GM18907 (cell line): Measurements from ENCODE around the gene SLC12A6.
"Not testable (repeated sequence)": the region's sequence is repeated elsewhere in the genome, so short reads cannot be mapped to it uniquely, and the experiment has no call there.

Experiments used
- ATAC-seq: cut with Tn5 transposase; IDR thresholded peaks from one replicate; pipeline ENCODE4 v1.9.1; 2021; ENCODE audit warnings: mild to moderate bottlenecking, moderate library complexity; ENCODE audit not compliant: unreplicated experiment

Gene SLC12A6

DNA sequence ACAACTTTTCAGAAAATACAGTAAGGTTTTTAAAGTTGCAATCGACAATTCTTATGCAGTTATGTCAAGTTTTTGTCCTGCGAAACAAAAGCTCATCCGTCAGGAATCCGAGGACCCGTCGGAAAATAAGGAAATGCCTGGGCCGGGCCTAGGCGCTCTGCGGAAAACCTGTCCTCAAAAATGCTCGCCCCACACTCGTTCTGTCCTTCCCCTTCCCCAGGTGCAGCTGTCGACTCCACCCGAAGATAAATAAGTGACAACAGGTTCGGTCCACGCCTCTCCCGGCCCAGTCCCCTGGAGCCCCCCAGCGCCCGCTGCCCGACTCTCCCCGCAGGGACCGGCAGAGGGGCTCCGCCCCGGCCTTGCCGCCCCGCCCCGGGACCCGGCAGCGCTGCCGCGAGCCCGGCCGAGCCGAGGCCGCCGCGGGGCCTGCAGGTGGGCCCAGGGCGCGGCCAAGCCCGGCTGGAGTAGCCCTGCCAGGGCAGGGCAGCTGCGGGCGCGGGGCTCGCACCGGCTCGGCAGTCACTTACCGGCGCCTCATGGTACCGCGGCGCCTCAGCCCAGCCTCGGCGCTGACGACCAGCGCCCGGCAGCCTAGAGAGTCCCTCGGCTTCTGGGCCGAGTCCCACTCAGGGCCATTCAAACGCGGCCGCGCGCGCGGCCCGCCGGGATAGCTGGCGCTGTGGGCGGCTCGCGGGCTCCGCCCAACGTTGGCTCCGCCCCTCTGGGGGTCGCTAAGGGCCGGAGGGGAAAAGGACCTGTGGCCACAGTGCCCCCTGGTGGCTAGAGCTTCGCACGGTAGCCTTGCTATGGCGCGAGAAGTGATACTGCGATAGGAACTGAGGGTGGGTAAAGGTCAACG lies 127.9 kb downstream of the SLC12A6 start, which contains the start of gene KATNBL1:
TSS of gene KATNBL1 (minus strand) at position 676 of the 862 bp plus-strand sequence. CDS start 46,420 bp downstream, outside the sequence.
- peak; percentile 97 for ATAC-seq

DNA sequence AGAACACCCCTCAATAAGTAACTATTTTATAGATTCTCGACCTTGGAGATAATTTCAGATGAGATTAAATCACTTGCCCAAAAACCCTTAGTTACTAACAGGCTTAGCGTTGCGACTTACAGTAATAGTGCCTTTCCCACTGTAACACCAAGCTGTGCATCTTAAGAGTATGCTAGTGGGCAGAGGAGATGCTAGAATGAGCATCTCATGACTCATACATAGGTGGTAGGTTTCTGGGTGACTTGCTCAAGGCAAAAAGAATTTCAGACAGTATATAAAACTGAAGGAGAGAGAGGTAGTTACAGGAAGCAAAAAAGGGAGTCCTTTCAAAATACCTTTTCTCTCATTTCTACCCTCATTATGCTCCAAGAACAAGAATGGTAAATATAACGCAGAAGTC lies 131.6 kb downstream of the SLC12A6 start:
- ATAC-seq: no peak

DNA sequence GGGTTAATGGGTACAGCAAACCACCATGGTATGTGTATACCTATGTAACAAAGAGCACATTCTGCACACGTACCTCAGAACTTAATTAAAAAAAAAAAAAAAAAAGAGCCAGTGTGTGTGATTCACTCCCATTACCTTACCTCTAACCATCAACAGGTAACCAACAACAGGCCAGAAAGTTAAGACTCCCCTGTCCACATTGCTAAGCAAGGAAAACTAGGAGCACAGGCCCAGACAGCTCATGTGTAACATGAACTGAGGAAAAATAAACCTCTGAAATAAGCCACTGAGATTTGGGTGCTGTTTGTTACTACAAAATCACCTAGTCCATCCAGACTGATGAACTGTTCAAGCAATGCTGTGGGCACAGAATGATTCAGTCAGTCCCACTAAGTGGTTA lies 133.6 kb downstream of the SLC12A6 start:
- ATAC-seq: no peak

DNA sequence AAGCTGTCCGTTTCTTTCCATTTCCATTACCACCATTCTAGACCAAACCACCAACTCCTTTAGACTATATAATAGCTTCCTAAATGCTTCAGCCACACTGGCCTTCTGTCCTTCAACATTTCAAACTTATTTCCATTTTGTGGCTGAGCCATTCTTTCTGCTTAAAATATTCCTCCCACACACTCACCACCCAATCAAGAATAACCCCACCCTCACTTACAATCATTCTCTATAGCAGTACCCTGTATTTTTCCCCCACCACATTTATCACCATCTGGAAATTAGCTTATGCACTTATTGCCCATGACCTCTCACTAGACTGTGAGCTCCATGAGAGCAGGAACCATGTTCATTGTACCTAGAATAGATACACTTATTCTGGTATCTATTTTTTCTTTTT lies 134.3 kb downstream of the SLC12A6 start:
- no peak for ATAC-seq

DNA sequence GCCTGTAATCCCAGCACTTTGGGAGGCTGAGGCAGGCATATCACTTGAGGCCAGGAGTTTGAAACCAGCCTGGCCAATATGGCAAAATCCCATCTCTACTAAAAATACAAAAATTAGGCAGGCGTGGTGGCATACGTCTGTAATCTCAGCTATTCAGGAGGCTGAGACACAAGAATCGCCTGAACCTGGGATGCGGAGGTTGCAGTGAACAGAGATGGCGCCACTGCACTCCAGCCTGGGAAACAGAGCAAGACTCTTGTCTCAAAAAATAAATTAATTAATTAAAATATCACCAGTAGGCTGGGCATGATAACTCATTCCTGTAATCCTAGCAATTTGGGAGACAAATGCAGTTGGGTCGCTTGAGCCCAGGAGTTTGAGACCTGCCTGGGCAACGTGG lies 144.3 kb downstream of the SLC12A6 start:
- ATAC-seq: not testable (repeated sequence)

DNA sequence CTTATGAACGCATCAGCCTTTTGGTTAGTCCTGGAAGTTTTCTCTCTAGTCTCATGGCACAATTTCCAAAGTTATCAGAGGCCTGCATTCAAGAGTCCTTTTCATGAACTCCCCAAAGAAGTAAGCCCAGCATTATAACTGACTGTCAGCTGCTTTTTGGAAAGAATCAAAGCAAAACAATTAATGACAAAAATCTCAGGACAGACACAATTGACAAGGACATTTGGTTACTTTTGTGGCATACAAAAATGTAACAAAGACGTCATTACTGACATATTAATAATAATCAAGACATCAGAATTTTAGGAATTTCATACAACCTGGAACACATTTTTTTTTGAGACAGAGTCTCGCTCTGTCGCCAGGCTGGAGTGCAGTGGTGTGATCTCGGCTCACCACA lies 148.9 kb downstream of the SLC12A6 start:
- ATAC-seq: no peak

DNA sequence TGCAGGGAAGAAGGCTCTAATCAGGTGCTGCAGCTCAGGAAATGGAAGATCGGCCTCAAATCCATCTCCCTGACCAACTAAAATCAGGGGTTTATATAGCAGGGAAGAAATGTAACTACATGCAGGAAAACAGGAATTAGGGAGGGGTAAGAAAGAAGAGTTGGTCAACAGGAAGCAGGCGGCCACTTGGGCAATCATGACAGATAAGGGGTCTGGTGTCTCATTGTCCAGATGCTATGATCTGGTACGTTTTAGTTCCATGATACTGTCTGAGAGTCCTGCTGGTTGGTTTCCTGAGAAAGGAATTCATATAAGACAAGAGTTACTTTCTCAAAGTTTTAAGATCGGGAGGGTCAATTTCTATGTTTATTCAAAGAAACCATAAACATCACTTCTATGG lies 151.9 kb downstream of the SLC12A6 start:
- no peak for ATAC-seq

DNA sequence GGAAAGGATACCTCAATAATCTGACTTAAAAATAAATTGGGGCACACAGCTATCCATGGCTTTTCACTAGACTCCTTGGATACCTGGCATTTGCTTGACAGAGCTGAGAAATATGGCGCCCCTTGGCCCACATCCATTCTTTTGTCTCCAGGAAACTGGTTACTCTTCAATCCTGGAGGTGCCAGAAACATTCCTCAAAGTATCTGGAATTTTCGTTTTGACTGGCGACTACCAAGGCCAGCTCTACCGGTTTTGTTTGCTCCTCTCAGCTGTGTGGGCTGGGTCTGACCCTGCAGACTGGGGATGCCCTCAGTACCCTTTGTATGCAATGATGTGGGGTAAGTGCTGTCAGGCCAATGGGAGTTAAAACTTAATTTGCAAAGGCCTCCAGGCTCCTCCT lies 154.6 kb downstream of the SLC12A6 start:
- ATAC-seq: no peak
